Fibroblast of lung (primary cell): Measurements from ENCODE around the gene TFAM.

ENCODE experiments used
- EZH2 ChIP-seq: IDR thresholded peaks from 2 replicates; pipeline ENCODE4 v1.5.1; 2012; ENCODE audit warnings: low read length, control low read depth, mild to moderate bottlenecking; ENCODE audit errors: missing control alignments
- TF ChIP-seq, protein P1 (sequence below), 2 donors: IDR thresholded peaks in 1 of 2; conservative IDR thresholded peaks in 1 of 2; 1 replicate in 1 of 2; 2 replicates in 1 of 2; pipeline ENCODE4 v1.5.1; 2011 to 2012; ENCODE audit warnings: low read length in 2 of 2, control low read depth in 1 of 2, inconsistent platforms in 1 of 2, low read depth in 1 of 2, mild to moderate bottlenecking in 1 of 2

DNA sequence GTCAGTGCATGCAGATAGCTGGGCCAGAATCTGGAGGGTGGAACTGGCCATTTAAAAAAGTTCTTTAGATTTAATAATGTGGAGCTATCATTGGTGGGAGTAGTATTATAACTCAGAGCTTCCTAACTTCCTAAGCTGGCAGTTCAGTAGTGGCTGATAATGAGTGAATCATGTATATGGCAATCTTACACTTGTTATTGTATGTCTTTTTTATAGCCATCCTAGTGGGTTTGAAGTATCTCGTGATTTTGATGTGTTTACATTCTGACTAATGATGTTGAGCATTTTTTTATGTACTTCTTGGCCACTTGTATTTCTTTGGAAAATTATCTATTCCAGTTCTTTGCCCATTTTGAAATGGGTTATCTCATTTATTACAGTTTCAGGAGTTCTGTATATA, 15.4 kb downstream of the TFAM start:
- TF ChIP-seq, protein P1, sequence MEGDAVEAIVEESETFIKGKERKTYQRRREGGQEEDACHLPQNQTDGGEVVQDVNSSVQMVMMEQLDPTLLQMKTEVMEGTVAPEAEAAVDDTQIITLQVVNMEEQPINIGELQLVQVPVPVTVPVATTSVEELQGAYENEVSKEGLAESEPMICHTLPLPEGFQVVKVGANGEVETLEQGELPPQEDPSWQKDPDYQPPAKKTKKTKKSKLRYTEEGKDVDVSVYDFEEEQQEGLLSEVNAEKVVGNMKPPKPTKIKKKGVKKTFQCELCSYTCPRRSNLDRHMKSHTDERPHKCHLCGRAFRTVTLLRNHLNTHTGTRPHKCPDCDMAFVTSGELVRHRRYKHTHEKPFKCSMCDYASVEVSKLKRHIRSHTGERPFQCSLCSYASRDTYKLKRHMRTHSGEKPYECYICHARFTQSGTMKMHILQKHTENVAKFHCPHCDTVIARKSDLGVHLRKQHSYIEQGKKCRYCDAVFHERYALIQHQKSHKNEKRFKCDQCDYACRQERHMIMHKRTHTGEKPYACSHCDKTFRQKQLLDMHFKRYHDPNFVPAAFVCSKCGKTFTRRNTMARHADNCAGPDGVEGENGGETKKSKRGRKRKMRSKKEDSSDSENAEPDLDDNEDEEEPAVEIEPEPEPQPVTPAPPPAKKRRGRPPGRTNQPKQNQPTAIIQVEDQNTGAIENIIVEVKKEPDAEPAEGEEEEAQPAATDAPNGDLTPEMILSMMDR (conservative IDR thresholded peaks at IDR 0.05 in 1 of 2, IDR thresholded peaks at IDR 0.05 in 1 of 2; ENCODE audit: low read depth in 1 of 2, low read length in 2 of 2): no peak
- no peak for TF ChIP-seq EZH2
